Liver (tissue), 9 donors: ENCODE results near the gene PPP1R3A. TPM values are rescaled to one million over a fixed set of nuclear protein-coding genes. Genes with fewer than 3 reads are reported as not detected.

ENCODE experiments used
- DNase-seq: peaks from one replicate; pipeline ENCODE4 v3.0.0-alpha.2; 2017; ENCODE audit warnings: low spot score
- H3K27ac ChIP-seq, 2 donors: one replicate each; pipeline ENCODE4 v1.7.0; 2013; ENCODE audit warnings: inconsistent platforms in 2 of 2, low read length in 2 of 2, control low read depth in 1 of 2, low read depth in 1 of 2, mild to moderate bottlenecking in 1 of 2
- H3K27me3 ChIP-seq, 4 donors: one replicate each; pipeline versions ENCODE4 v1.6.1 to v1.7.0; 2013; ENCODE audit warnings: low read length in 3 of 4, inconsistent platforms in 1 of 4, mild to moderate bottlenecking in 1 of 4, moderate library complexity in 1 of 4; ENCODE audit not compliant: control insufficient read depth in 4 of 4, insufficient read depth in 4 of 4
- H3K36me3 ChIP-seq, 4 donors: one replicate each; pipeline versions ENCODE4 v1.6.1 to v1.7.0; 2013; ENCODE audit warnings: low read length in 3 of 4, mild to moderate bottlenecking in 3 of 4, low read depth in 1 of 4, moderate library complexity in 1 of 4; ENCODE audit not compliant: control insufficient read depth in 4 of 4, insufficient read depth in 3 of 4
- H3K4me1 ChIP-seq, 4 donors: one replicate each; pipeline versions ENCODE4 v1.6.1 to v1.7.0; 2013; ENCODE audit warnings: low read length in 3 of 4, mild to moderate bottlenecking in 3 of 4, moderate library complexity in 1 of 4; ENCODE audit not compliant: control insufficient read depth in 4 of 4, insufficient read depth in 4 of 4
- H3K4me3 ChIP-seq, 3 donors: one replicate each; pipeline versions ENCODE4 v1.6.1 to v1.7.0; 2013; ENCODE audit warnings: low read length in 3 of 3, control low read depth in 1 of 3, low read depth in 1 of 3, mild to moderate bottlenecking in 1 of 3
- H3K9ac ChIP-seq, 2 donors: one replicate each; pipeline ENCODE4 v1.7.0; 2013; ENCODE audit warnings: low read length in 2 of 2, mild to moderate bottlenecking in 2 of 2, moderate library complexity in 2 of 2, control low read depth in 1 of 2, low read depth in 1 of 2
- H3K9me3 ChIP-seq, 4 donors: one replicate each; pipeline versions ENCODE4 v1.6.1 to v1.7.0; 2013; ENCODE audit warnings: low read length in 3 of 4; ENCODE audit not compliant: control insufficient read depth in 4 of 4
- EGR1 ChIP-seq, 2 donors: IDR thresholded peaks; 2 replicates each; pipeline ENCODE4 v1.6.1; 2016 to 2018; ENCODE audit warnings: antibody characterized with exemption in 2 of 2, low read depth in 2 of 2
- FOXA2 ChIP-seq: IDR thresholded peaks from 2 replicates; pipeline ENCODE4 v1.6.1; 2016; ENCODE audit warnings: antibody characterized with exemption
- GABPA ChIP-seq, 2 donors: IDR thresholded peaks in 1 of 2; conservative IDR thresholded peaks in 1 of 2; 2 replicates each; pipeline ENCODE4 v1.6.1; 2016; ENCODE audit warnings: antibody characterized with exemption in 2 of 2, mild to moderate bottlenecking in 1 of 2, moderate library complexity in 1 of 2
- HNF4A ChIP-seq, 2 donors: conservative IDR thresholded peaks; 2 replicates each; pipeline ENCODE4 v1.6.1; 2016; ENCODE audit warnings: antibody characterized with exemption in 2 of 2, mild to moderate bottlenecking in 2 of 2
- HNF4G ChIP-seq: IDR thresholded peaks from 2 replicates; pipeline ENCODE4 v1.6.1; 2016; ENCODE audit warnings: antibody characterized with exemption
- JUND ChIP-seq, 2 donors: IDR thresholded peaks; 2 replicates each; pipeline ENCODE4 v1.6.1; 2016; ENCODE audit warnings: antibody characterized with exemption in 2 of 2
- NR2F2 ChIP-seq: IDR thresholded peaks from 2 replicates; pipeline ENCODE4 v1.6.1; 2016; ENCODE audit warnings: antibody characterized with exemption
- RAD21 ChIP-seq, 2 donors: IDR thresholded peaks; 2 replicates each; pipeline ENCODE4 v1.6.1; 2016; ENCODE audit warnings: antibody characterized with exemption in 2 of 2, mild to moderate bottlenecking in 2 of 2
- REST ChIP-seq: IDR thresholded peaks from 2 replicates; pipeline ENCODE4 v1.6.1; 2016; ENCODE audit warnings: antibody characterized with exemption, mild to moderate bottlenecking
- RXRA ChIP-seq, 2 donors: IDR thresholded peaks; 2 replicates each; pipeline ENCODE4 v1.6.1; 2017 to 2018; ENCODE audit warnings: antibody characterized with exemption in 2 of 2, mild to moderate bottlenecking in 1 of 2
- SP1 ChIP-seq: IDR thresholded peaks from 2 replicates; pipeline ENCODE4 v1.6.1; 2018; ENCODE audit warnings: antibody characterized with exemption, mild to moderate bottlenecking
- YY1 ChIP-seq: IDR thresholded peaks from 2 replicates; pipeline ENCODE4 v1.6.1; 2016; ENCODE audit warnings: antibody characterized with exemption, mild to moderate bottlenecking
- WGBS: extraction: QIAGEN DNeasy Blood & Tissue Kit; methylation state at CpG from one replicate; pipeline ENCODE4 v1.1.7; 2013; 5-methylcytosine and 5-hydroxymethylcytosine counted together
- polyA plus RNA-seq, 2 donors: library from polyadenylated mRNA; stranded (reverse) in 1 of 2; unstranded in 1 of 2; fragments of 200-250 nt in 1 of 2; fragments of >200 nt in 1 of 2; fragmentation: Nextera tagmentation in 1 of 2; extraction: Ambion mirVana in 1 of 2; gene quantifications; one replicate each; pipeline versions ENCODE4 v1.2.1 to v1.2.3, GENCODE V29; 2013 to 2015
- total RNA-seq, 2 donors: library from RNA; depleted of rRNA; stranded (reverse); fragments of >200 nt; gene quantifications; one replicate each; pipeline ENCODE4 v1.2.3, GENCODE V29; 2014
- TF ChIP-seq, protein P1 (sequence below): fragments of 150-350 bp; IDR thresholded peaks from 2 replicates; pipeline ENCODE4 v1.5.1; 2017; ENCODE audit warnings: improper control_type of control experiment, low read depth, low read length; ENCODE audit not compliant: missing input control
- TF ChIP-seq, protein P2 (sequence below): IDR thresholded peaks from 2 replicates; pipeline ENCODE4 v1.6.1; 2016; ENCODE audit warnings: antibody characterized with exemption
- TF ChIP-seq, protein P3 (sequence below): IDR thresholded peaks from 2 replicates; pipeline ENCODE4 v1.6.1; 2016; ENCODE audit warnings: antibody characterized with exemption
- TF ChIP-seq, protein P4 (sequence below): IDR thresholded peaks from 2 replicates; pipeline ENCODE4 v1.6.1; 2016; ENCODE audit warnings: antibody characterized with exemption
- donor health status: healthy.
- donor health status: healthy.
- donor health status: healthy.
- donor health status: healthy.
- donor health status: healthy.

PPP1R3A gene
- total and polyA plus RNA-seq, 4 donors = not detected

GRCh38 chr7:113872981-113873380 lies 45.8 kb downstream of the PPP1R3A start:
- H3K36me3 ChIP-seq = no peaks in the 10 kb centered on the region
- no peaks in the 10 kb centered on the region for H3K9me3 ChIP-seq
- no peak overlapping the region for H3K9ac ChIP-seq
- H3K4me1 ChIP-seq = no peaks in the 10 kb centered on the region
- TF ChIP-seq, protein P1, sequence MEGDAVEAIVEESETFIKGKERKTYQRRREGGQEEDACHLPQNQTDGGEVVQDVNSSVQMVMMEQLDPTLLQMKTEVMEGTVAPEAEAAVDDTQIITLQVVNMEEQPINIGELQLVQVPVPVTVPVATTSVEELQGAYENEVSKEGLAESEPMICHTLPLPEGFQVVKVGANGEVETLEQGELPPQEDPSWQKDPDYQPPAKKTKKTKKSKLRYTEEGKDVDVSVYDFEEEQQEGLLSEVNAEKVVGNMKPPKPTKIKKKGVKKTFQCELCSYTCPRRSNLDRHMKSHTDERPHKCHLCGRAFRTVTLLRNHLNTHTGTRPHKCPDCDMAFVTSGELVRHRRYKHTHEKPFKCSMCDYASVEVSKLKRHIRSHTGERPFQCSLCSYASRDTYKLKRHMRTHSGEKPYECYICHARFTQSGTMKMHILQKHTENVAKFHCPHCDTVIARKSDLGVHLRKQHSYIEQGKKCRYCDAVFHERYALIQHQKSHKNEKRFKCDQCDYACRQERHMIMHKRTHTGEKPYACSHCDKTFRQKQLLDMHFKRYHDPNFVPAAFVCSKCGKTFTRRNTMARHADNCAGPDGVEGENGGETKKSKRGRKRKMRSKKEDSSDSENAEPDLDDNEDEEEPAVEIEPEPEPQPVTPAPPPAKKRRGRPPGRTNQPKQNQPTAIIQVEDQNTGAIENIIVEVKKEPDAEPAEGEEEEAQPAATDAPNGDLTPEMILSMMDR = no peak
- TF ChIP-seq FOXA2 = no peak
- TF ChIP-seq RXRA (IDR thresholded peaks at IDR 0.05) = no peak
- TF ChIP-seq SP1 = no peak
- no peak for TF ChIP-seq NR2F2
- TF ChIP-seq, protein P2, sequence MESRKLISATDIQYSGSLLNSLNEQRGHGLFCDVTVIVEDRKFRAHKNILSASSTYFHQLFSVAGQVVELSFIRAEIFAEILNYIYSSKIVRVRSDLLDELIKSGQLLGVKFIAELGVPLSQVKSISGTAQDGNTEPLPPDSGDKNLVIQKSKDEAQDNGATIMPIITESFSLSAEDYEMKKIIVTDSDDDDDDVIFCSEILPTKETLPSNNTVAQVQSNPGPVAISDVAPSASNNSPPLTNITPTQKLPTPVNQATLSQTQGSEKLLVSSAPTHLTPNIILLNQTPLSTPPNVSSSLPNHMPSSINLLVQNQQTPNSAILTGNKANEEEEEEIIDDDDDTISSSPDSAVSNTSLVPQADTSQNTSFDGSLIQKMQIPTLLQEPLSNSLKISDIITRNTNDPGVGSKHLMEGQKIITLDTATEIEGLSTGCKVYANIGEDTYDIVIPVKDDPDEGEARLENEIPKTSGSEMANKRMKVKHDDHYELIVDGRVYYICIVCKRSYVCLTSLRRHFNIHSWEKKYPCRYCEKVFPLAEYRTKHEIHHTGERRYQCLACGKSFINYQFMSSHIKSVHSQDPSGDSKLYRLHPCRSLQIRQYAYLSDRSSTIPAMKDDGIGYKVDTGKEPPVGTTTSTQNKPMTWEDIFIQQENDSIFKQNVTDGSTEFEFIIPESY = no peak
- no peak for TF ChIP-seq YY1
- no peak for TF ChIP-seq JUND (IDR thresholded peaks at IDR 0.05)
- TF ChIP-seq GABPA (IDR thresholded peaks at IDR 0.05 in 1 of 2, conservative IDR thresholded peaks at IDR 0.05 in 1 of 2) = no peak
- TF ChIP-seq HNF4A (conservative IDR thresholded peaks at IDR 0.05) = no peak
- TF ChIP-seq EGR1 (IDR thresholded peaks at IDR 0.05; ENCODE audit: low read depth in 2 of 2) = no peak
- TF ChIP-seq HNF4G = no peak
- no peak for TF ChIP-seq REST
- TF ChIP-seq, protein P3, sequence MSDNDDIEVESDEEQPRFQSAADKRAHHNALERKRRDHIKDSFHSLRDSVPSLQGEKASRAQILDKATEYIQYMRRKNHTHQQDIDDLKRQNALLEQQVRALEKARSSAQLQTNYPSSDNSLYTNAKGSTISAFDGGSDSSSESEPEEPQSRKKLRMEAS = no peak
- no peak for TF ChIP-seq RAD21 (IDR thresholded peaks at IDR 0.05)
- TF ChIP-seq, protein P4, sequence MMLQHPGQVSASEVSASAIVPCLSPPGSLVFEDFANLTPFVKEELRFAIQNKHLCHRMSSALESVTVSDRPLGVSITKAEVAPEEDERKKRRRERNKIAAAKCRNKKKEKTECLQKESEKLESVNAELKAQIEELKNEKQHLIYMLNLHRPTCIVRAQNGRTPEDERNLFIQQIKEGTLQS = no peak
- WGBS = 85% methylated on average over 1 of the region's 1 CpG
- no peak for DNase-seq
- H3K4me3 ChIP-seq = no peak overlapping the region
- no peak overlapping the region for H3K27ac ChIP-seq
- H3K27me3 ChIP-seq = no peaks in the 10 kb centered on the region

- TF ChIP-seq YY1 (no peak), EGR1 (IDR thresholded peaks at IDR 0.05; ENCODE audit: low read depth in 2 of 2) (no peak), JUND (IDR thresholded peaks at IDR 0.05) (no peak), SP1 (no peak)
- Histone ChIP-seq H3K27me3 (no peaks in the 10 kb centered on the region), H3K4me3 (no peak overlapping the region), H3K4me1 (no peaks in the 10 kb centered on the region), H3K36me3 (no peaks in the 10 kb centered on the region), H3K9me3 (no peaks in the 10 kb centered on the region), H3K27ac (no peak overlapping the region), H3K9ac (no peak overlapping the region)
- 62% methylated on average over 2 of the region's 2 CpGs for WGBS
- DNase-seq = no peak
These were observed 51.5 kb downstream of the PPP1R3A start for GRCh38 chr7:113867325-113867724.
